DMS79 (cell line): Measurements from ENCODE around the gene BEX1.
A peak's percentile ranks its signal among the peaks of the same experiment; 100 is the strongest.
"Not testable (repeated sequence)": the region's sequence is repeated elsewhere in the genome, so short reads cannot be mapped to it uniquely, and the experiment has no call there.

Experiments used
- DNase-seq: peaks from one replicate; lab custom pipeline; 2025; lab: John Stamatoyannopoulos, UW

Gene BEX1

DNA sequence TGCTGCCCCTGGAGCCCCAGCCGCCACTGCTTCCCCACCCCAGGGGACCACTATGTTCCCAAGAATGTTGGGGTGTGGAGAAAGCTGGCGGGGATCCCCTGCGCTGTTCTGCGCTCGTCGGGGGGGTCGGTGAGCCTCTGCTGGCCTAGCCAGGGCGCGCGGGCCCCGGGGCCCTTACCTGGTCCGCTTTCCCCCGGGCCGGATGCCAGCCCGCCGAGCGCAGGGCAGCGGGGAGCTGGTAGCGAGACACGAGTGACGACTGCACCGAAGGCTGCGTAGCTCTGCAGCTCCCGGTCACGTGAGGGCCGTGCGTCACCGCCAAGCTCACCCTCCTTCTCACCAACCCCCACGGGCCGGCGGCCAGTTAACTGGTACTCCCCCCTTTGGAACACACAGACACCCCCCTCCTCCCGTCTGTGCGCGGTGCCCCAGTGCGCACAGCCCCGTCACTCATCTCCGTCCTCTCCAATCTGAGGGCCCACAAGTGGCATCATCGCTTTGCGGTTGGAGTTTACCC, at the start of gene BEX1:
TSS of gene BEX1 (minus strand) at position 254 of the 517 bp plus-strand sequence. CDS start 897 bp downstream, outside the sequence.
- DNase-seq: peak; percentile 97

DNA sequence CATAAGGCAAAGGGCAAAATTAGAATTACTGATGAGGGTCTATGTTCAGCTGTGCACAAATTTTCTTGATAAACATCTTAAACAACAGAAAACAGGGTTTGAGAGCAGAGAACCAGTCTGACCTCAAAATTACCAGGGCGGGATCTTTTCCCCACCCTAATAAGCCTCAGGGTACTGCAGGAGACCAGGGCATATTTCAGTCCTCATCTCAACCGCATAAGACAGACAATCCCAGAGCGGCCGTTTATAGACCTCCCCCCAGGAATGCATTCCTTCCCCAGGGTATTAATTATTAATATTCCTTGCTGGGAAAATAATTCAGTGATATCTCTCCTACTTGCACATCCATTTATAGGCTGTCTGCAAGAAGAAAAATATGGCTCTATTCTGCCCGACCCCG, 45.5 kb upstream of the BEX1 start:
- not testable (repeated sequence) for DNase-seq

GRCh38 chrX:103107836-103108235, 43.9 kb upstream of the BEX1 start:
- DNase-seq: no peak

DNA sequence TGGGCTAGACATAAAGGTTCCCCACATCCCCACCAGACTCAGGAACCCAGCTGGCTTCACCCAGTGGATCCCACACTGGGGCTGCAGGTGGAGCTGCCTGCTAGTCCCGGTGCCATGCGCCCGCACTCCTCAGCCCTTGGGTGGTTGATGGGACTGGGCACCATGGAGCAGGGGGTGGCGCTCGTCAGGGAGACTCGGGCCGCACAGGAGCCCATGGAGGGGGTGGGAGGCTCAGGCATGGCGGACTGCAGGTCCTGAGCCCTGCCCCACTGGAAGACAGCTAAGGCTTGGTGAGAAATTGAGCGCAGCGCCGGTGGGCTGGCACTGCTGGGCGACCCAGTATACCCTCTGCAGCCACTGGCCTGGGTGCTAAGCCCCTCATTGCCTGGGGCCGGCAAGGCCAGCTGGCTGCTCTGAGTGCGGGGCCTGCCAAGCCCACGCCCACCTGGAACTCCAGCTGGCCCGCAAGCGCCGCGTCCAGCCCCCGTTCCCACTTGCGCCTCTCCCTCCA, 43.3 kb upstream of the BEX1 start:
- not testable (repeated sequence) for DNase-seq

DNA sequence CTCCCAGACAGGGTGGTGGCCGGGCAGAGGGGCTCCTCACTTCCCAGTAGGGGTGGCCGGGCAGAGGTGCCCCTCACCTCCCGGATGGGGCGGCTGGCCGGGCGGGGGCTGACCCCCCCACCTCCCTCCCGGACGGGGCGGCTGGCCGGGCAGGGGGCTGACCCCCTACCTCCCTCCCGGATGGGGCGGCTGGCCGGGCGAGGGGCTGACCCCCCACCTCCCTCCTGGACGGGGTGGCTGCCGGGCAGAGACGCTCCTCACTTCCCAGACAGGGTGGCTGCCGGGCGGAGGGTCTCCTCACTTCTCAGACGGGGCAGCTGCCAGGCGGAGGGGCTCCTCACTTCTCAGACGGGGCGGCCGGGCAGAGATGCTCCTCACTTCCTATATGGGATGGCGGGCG, 40.4 kb upstream of the BEX1 start:
- DNase-seq: not testable (repeated sequence)

DNA sequence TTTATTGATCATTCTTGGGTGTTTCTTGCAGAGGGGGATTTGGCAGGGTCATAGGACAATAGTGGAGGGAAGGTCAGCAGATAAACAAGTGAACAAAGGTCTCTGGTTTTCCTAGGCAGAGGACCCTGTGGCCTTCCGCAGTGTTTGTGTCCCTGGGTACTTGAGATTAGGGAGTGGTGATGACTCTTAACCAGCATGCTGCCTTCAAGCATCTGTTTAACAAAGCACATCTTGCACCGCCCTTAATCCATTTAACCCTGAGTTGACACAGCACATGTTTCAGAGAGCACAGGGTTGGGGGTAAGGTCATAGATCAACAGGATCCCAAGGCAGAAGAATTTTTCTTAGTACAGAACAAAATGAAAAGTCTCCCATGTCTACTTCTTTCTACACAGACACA, 39.9 kb upstream of the BEX1 start:
- DNase-seq: not testable (repeated sequence)

DNA sequence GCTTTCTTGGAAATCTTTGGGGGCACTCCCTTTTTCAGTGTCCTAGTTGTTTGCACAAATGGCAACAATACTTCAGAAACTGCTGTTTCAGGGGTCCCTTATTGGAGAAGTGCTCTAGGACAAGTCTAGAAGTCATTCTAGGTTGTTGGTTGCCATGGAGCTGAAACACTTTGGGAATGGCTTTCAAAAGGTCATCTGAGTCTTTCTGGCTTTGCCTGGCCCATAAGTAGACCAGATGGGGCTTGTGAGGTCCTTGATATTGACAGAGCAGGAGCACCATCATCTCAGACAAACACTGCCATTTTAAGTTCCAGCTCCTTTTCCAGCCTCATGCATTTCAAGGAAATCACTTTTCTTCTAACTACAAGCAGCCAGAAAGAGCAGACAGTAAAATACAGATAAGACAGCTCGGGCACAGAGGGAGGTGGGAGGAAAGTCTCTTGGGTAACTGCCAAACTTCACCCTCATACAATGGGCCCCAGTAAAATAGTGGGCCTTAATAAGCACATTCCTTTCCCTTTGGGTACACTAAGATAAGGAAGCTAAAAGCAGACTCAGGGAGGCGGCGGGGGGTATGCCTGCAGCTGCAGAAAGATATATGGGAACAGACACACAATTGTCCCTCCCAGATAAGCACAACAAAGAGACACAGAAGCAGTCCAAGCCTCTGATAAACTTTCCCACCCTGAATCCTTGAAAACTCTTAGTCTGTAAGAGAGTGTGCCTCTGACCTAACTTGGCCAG, 37.5 kb upstream of the BEX1 start:
- peak; percentile 39 for DNase-seq

DNA sequence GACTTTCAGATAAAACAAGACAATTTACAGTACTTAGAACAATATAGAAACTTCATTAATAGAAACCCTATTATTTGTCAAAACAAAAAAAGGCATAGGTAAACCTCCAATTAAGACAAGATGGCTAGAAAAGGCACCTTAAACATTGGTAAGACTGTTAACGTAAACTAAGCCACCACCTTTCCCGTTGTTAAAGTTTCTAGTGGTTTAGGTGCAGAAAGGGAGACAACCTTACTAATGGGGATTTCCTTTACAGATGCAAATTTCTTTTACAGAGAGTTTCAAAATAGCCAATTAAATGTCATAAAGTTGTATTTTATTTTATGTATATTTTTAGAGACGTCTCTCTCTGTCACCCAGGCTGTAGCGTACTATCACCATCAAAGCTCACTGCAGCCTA, 36.5 kb upstream of the BEX1 start:
- no peak for DNase-seq

DNA sequence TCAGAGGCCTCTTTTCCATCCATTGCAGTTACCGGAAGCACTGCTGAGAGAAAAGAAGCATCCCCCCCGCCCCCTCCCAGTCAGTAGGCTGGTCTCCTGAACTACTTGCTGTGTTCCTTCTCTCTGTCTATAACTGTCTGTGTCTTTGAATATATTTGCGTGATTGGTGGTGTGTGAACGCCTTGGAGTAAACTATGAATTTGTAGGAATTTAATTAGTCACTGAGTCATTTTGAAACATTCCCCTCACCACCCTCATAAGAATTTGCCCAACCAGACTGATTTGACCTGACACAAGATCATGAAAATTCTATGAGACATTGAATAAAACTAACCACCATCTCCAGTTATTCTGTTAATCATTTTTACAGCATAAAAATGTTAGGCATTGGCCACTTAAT, 35.7 kb upstream of the BEX1 start:
- no peak for DNase-seq

- DNase-seq: no peak
Measured at GRCh38 chrX:103098488-103098887, 34.5 kb upstream of the BEX1 start.

- no peak for DNase-seq
Measured at GRCh38 chrX:103092942-103093341, 29.0 kb upstream of the BEX1 start, which contains the start of gene NXF3. Gene NXF3 (minus strand): TSS chrX:103093143. CDS start chrX:103093023, 120 bp downstream.

- no peak for DNase-seq
Measured at GRCh38 chrX:103081051-103081450, 17.1 kb upstream of the BEX1 start.

GRCh38 chrX:103073467-103073866, 9.5 kb upstream of the BEX1 start:
- no peak for DNase-seq

DNA sequence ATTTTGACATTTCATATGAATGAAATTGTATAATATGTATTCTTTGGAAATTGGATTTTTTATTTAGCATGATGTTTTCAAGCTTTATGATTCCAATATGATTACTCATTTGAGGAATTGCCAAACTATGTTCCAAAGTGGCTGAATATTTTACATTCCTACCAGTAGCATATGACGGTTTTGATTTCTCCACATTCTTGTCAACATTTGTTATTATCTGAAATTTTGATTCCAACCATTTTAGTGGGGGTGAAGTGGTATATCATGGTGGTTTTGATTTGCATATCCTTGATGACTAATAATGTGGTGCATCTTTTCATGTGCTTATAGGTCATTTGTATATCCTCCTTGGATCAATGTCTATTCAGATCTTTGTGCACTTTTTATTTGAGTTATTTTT, 2.6 kb upstream of the BEX1 start:
- no peak for DNase-seq

DNA sequence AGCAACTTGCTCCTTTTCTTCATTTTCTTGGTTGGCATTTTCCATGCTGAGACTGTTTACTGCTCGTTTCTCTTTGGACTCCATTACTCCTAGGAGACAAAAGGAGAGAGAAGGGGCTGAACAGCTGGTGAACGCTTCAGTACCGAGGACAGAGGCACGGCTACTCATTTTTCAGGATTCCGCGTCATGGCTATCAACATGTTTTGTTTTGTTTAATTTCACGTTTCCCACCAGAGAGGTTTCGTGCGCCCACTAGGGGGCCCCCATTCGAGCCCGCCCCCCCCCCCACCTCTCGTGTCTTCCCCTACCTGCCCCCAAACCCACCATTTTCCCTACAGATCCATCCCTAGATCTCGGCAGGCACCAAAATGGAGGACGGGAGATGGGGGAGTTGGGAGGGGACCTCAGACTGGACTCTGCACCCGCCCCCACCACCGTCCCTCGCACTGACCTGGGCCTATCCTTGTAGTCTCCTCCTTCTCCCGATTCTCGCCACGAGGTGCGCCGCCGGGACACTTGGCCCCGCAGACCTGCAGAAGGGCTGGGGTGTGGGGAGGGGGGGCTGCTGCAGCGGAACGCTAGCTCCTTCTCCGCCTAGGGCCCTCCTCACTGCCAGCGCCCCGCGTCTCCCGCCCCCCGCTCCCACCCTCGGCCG, 653 bp downstream of the BEX1 start:
- DNase-seq: peak; percentile 80

- DNase-seq: no peak
Measured at GRCh38 chrX:103061486-103061885, 2.5 kb downstream of the BEX1 start.

DNA sequence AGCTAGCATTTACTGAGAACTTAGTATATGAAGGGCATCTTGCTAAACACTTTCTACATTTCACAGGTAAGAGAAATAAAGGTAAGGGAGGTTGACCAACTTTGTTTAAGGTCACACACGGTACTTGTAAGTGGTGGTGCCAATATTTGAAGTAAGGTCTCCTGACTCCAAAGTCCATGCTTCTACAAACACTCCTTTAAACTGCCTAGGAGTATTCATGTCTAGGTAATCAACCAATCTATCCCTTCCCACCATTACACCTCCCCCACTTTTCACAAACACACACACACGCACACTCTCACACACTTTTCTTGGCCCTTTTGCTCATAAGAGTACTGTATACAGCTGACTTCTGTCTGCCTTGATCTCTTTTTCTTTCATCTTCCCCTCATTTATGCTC, 7.1 kb downstream of the BEX1 start:
- DNase-seq: no peak

DNA sequence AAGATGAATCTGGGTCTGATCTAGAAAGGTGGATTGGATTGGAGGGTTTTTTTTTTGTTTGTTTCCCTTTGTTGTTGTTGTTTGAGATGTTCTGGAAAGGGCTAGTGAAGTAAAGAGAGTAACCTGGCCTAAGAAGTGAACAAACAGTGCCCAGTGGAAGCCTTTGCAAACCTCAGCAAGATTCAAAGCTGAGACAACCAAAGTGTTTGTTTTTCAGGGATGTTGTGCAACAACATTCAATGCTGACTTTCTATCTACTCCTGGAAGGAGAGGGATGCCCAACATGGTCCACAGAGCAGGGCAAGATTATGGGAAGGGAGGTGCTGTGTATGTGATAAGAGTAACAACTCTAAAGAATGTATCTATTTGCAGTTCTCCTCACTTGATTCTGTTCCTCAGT, 11.3 kb downstream of the BEX1 start:
- DNase-seq: no peak

DNA sequence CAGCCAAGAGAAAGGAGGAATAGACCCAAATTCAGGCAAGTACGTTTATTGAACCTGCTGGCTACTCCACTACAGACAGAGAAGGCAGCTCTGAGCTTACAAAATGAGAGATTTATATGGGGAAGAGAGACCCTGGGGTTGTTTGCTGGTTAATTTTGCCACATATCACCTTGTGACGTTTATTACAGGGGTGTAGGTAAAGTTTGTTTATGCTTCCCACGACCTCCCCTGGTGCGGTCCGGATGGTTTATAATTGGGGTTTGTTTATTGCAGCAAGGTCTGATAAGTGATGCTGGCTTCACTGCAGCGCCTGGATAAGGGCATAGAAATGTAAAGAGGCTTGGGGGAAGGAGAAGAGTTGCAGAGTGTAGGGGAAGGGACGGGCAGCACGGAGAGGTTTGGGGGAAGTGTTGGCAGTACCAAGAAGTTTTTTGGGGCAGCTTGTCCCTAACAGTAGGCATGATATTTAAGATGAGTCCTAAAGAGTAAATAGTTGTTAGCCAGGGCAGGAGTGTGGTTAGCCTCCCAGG, 12.6 kb downstream of the BEX1 start:
- DNase-seq: no peak

GRCh38 chrX:103033371-103033770, 30.6 kb downstream of the BEX1 start:
- not testable (repeated sequence) for DNase-seq

DNA sequence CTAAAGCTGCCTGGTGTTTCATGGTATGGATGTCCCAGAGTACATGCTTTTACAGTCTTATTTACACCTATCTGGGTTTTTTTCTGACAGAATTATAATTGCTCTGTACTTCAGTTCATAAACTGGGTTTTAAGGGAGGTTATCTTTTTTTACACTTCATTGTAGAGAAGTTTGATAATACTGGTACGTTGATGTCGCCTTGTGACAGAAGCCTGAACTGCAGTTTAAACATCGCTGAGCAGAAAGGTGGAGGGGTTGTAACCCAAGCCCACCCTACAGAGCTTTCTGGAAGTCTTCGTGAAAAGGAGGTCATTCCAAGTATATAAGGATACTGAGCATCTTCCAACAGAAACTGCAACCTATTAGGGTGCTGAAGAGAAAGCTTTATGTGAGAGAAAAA, 46.4 kb downstream of the BEX1 start:
- no peak for DNase-seq

DNA sequence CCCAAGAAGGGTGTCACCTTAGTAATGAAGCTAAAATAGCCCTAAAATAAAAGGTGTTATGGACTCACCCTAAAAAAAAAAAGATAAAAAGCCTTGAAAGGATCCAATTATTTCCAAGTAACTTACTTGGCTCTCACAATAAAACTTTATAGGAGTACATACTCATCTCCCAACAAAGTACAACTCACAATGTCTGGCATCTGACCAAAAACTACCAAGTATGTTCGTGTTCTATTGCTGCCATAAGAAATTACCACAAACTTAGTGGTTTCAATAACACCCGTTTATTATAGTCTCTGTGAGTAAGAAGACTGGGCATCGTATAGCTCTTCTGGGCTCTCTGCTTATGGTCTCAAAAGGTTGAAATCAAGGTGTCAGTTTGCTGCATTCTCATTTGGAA, 51.0 kb downstream of the BEX1 start:
- DNase-seq: no peak
